Measurements from ENCODE around the gene EFNA1.

Gene EFNA1

GRCh38 chr1:155181371-155182051, 53.8 kb downstream of the EFNA1 start:
- peaks cover 17% of the 10 kb centered on the region for H3K4me1 ChIP-seq (ENCODE audit: insufficient read depth, low read length, severe bottlenecking)
- no peaks in the 10 kb centered on the region for H3K79me2 ChIP-seq (ENCODE audit: insufficient read depth, low read length)
- H3K27me3 ChIP-seq (ENCODE audit: insufficient read depth, low read length): no peaks in the 10 kb centered on the region; the same call in 1 of the 2 replicates
- no peaks in the 10 kb centered on the region for H3K9me2 ChIP-seq (ENCODE audit: low read depth, low read length)
- no peak overlapping the region for H2AFZ ChIP-seq (ENCODE audit: low read length)
- H3K36me3 ChIP-seq (ENCODE audit: insufficient read depth, low read length): peaks cover 13% of the 10 kb centered on the region
- no peaks in the 10 kb centered on the region for H3F3A ChIP-seq (ENCODE audit: insufficient read depth, low read length)
- no peak for TF ChIP-seq EZH2 (IDR thresholded peaks at IDR 0.05; ENCODE audit: borderline replicate concordance, low read length)
- TF ChIP-seq, protein P1, sequence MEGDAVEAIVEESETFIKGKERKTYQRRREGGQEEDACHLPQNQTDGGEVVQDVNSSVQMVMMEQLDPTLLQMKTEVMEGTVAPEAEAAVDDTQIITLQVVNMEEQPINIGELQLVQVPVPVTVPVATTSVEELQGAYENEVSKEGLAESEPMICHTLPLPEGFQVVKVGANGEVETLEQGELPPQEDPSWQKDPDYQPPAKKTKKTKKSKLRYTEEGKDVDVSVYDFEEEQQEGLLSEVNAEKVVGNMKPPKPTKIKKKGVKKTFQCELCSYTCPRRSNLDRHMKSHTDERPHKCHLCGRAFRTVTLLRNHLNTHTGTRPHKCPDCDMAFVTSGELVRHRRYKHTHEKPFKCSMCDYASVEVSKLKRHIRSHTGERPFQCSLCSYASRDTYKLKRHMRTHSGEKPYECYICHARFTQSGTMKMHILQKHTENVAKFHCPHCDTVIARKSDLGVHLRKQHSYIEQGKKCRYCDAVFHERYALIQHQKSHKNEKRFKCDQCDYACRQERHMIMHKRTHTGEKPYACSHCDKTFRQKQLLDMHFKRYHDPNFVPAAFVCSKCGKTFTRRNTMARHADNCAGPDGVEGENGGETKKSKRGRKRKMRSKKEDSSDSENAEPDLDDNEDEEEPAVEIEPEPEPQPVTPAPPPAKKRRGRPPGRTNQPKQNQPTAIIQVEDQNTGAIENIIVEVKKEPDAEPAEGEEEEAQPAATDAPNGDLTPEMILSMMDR (IDR thresholded peaks at IDR 0.05; ENCODE audit: low read length): no peak
- H4K20me1 ChIP-seq (ENCODE audit: insufficient read depth, low read length): no peaks in the 10 kb centered on the region
- H3K27ac ChIP-seq (ENCODE audit: low read depth, low read length, poor library complexity, severe bottlenecking): no peak overlapping the region
- H3K9me3 ChIP-seq (ENCODE audit: low read length): no peaks in the 10 kb centered on the region
- H3K9ac ChIP-seq (ENCODE audit: low read length): no peak overlapping the region
- H3K4me3 ChIP-seq (ENCODE audit: low read depth, low read length, poor library complexity, severe bottlenecking): no peak overlapping the region
- H3K4me2 ChIP-seq (ENCODE audit: low read length): no peak overlapping the region

DNA sequence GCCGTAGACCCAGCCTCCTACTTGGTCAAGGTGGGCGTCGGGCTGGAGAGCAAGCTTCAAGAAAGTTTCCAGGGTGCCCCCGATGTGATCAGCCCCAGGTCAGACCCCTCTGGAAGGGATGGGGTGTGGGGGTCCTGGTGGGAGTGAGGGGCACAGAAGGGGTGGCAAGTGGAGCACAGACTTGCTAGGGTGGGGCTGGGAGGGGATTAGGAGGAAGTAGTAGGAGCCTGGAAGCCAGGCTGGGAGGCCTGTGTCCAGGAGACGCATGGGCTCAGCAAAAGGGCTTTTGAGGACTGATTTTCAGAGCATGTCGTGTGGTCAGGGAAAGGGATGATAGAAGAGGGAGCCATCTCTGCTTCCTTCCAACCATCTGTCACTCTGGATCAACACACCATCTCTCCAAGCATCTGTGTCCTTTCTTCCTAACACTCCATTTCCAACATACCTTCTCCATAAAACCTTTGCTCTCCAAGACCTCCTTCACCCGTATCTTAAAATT, 54.4 kb downstream of the EFNA1 start:
- Histone ChIP-seq H3K27me3 (ENCODE audit: insufficient read depth, low read length) (no peaks in the 10 kb centered on the region; the same call in 1 of the 2 replicates), H3K9me2 (ENCODE audit: low read depth, low read length) (no peaks in the 10 kb centered on the region), H3K36me3 (ENCODE audit: insufficient read depth, low read length) (peaks cover 13% of the 10 kb centered on the region), H3K27ac (ENCODE audit: low read depth, low read length, poor library complexity, severe bottlenecking) (no peak overlapping the region), H2AFZ (ENCODE audit: low read length) (no peak overlapping the region), H3K9ac (ENCODE audit: low read length) (no peak overlapping the region), H3K4me1 (ENCODE audit: insufficient read depth, low read length, severe bottlenecking) (peaks cover 17% of the 10 kb centered on the region), H3F3A (ENCODE audit: insufficient read depth, low read length) (no peaks in the 10 kb centered on the region), H3K4me2 (ENCODE audit: low read length) (no peak overlapping the region), H3K9me3 (ENCODE audit: low read length) (no peaks in the 10 kb centered on the region), H3K79me2 (ENCODE audit: insufficient read depth, low read length) (no peaks in the 10 kb centered on the region), H3K4me3 (ENCODE audit: low read depth, low read length, poor library complexity, severe bottlenecking) (no peak overlapping the region), H4K20me1 (ENCODE audit: insufficient read depth, low read length) (no peaks in the 10 kb centered on the region)
- TF ChIP-seq EZH2 (IDR thresholded peaks at IDR 0.05; ENCODE audit: borderline replicate concordance, low read length): no peak
- TF ChIP-seq, protein P1 (IDR thresholded peaks at IDR 0.05; ENCODE audit: low read length): no peak

DNA sequence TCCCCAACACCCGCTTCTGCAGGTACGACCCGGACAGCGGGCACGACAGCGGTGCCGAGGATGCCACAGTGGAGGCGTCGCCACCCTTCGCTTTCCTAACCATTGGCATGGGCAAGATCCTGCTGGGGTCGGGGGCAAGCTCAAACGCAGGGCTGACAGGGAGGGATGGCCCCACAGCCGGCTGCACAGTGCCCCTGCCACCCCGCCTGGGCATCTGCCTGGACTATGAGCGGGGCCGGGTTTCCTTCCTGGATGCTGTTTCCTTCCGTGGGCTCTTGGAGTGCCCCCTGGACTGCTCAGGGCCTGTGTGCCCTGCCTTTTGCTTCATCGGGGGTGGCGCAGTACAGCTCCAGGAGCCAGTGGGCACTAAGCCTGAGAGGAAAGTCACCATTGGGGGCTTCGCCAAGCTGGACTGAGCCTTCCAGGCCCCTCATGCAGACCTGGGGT, 56.1 kb downstream of the EFNA1 start:
- Histone ChIP-seq H3K4me2 (ENCODE audit: low read length) (no peak overlapping the region), H2AFZ (ENCODE audit: low read length) (no peak overlapping the region), H3K9ac (ENCODE audit: low read length) (no peak overlapping the region), H3K4me1 (ENCODE audit: insufficient read depth, low read length, severe bottlenecking) (peaks cover 17% of the 10 kb centered on the region), H3K36me3 (ENCODE audit: insufficient read depth, low read length) (peaks cover 8% of the 10 kb centered on the region), H4K20me1 (ENCODE audit: insufficient read depth, low read length) (no peaks in the 10 kb centered on the region), H3K27ac (ENCODE audit: low read depth, low read length, poor library complexity, severe bottlenecking) (no peak overlapping the region), H3K9me3 (ENCODE audit: low read length) (no peaks in the 10 kb centered on the region), H3K79me2 (ENCODE audit: insufficient read depth, low read length) (no peaks in the 10 kb centered on the region), H3K4me3 (ENCODE audit: low read depth, low read length, poor library complexity, severe bottlenecking) (no peak overlapping the region), H3F3A (ENCODE audit: insufficient read depth, low read length) (no peaks in the 10 kb centered on the region), H3K27me3 (ENCODE audit: insufficient read depth, low read length) (no peaks in the 10 kb centered on the region; the same call in 1 of the 2 replicates), H3K9me2 (ENCODE audit: low read depth, low read length) (no peaks in the 10 kb centered on the region)
- TF ChIP-seq EZH2 (IDR thresholded peaks at IDR 0.05; ENCODE audit: borderline replicate concordance, low read length): no peak
- TF ChIP-seq, protein P1 (IDR thresholded peaks at IDR 0.05; ENCODE audit: low read length): no peak
